ENCODE measurements around the gene FAH. TPM values are rescaled to one million over a fixed set of nuclear protein-coding genes. Genes with fewer than 3 reads are reported as not detected.
A peak's percentile ranks its signal among the peaks of the same experiment; 100 is the strongest.

FAH gene
- total and polyA plus RNA-seq, 2 experiments from 2014 or later = 16.3 to 20.3 TPM

GRCh38 chr15:80202641-80203360 is 50.0 kb downstream of the FAH start (continued):
- no peak for TF ChIP-seq REST (IDR thresholded peaks at IDR 0.05; ENCODE audit: unreplicated experiment)

- H4K20me1 ChIP-seq (replicated peaks; ENCODE audit: insufficient read depth) = no peaks in the 10 kb centered on the region
These were observed 50.6 kb downstream of the FAH start for GRCh38 chr15:80203361-80203885.

GRCh38 chr15:80204231-80204630 is 51.4 kb downstream of the FAH start:
- no peak overlapping the region for H3K27ac Mint-ChIP-seq
- H3K36me3 Mint-ChIP-seq (ENCODE audit: low read depth) = no peaks in the 10 kb centered on the region
- no peak for ATAC-seq
- peaks cover 23% of the 10 kb centered on the region for H3K4me1 Mint-ChIP-seq
- Histone ChIP-seq H3K4me2 (no peak overlapping the region), H4K20me1 (replicated peaks; ENCODE audit: insufficient read depth) (no peaks in the 10 kb centered on the region), H3K27me3 (ENCODE audit: insufficient read depth) (no peaks in the 10 kb centered on the region), H2AFZ (no peak overlapping the region), H3K9me2 (ENCODE audit: insufficient read depth) (no peaks in the 10 kb centered on the region), H3K36me3 (ENCODE audit: insufficient read depth) (no peaks in the 10 kb centered on the region), H3K4me3 (no peak overlapping the region), H3K79me2 (replicated peaks; ENCODE audit: insufficient read depth) (no peaks in the 10 kb centered on the region), H3F3A (replicated peaks; ENCODE audit: low read depth) (no peaks in the 10 kb centered on the region), H3K4me1 (ENCODE audit: insufficient read depth) (peaks cover 6% of the 10 kb centered on the region; the same call in 1 of the 2 replicates), H3K27ac (ENCODE audit: low read depth) (no peak overlapping the region)
- no peaks in the 10 kb centered on the region for H3K9me3 Mint-ChIP-seq
- no peak for DNase-seq (ENCODE audit: low spot score)
- H3K27me3 Mint-ChIP-seq (ENCODE audit: insufficient read depth, low read depth, poor library complexity) = peaks cover 4% of the 10 kb centered on the region
- no peak overlapping the region for H3K4me3 Mint-ChIP-seq
- no peak for TF ChIP-seq EZH2 (IDR thresholded peaks at IDR 0.05; ENCODE audit: low read depth, unreplicated experiment)

More at GRCh38 chr15:80203361-80203885, 50.6 kb downstream of the FAH start:
- peak; percentile 53 for ATAC-seq
- H3K4me1 Mint-ChIP-seq = peaks cover 29% of the 10 kb centered on the region
- TF ChIP-seq CTCF (conservative IDR thresholded peaks at IDR 0.05; ENCODE audit: low read depth in 2 of 2) = peak; percentile 28 to 58
- no peak for TF ChIP-seq ZNF331 (CRISPR knock-in tag; IDR thresholded peaks at IDR 0.05; ENCODE audit: low read depth)
- Histone ChIP-seq H2AFZ (no peak overlapping the region; the same call in 1 of the 2 replicates), H3F3A (replicated peaks; ENCODE audit: low read depth) (no peaks in the 10 kb centered on the region), H3K79me2 (replicated peaks; ENCODE audit: insufficient read depth) (no peaks in the 10 kb centered on the region), H3K4me3 (no peak overlapping the region), H3K4me2 (no peak overlapping the region), H3K9me2 (ENCODE audit: insufficient read depth) (no peaks in the 10 kb centered on the region), H3K27me3 (ENCODE audit: insufficient read depth) (no peaks in the 10 kb centered on the region), H3K36me3 (ENCODE audit: insufficient read depth) (no peaks in the 10 kb centered on the region), H3K4me1 (ENCODE audit: insufficient read depth) (peaks cover 10% of the 10 kb centered on the region; the same call in 1 of the 2 replicates), H3K27ac (ENCODE audit: low read depth) (no peak overlapping the region)
- H3K36me3 Mint-ChIP-seq (ENCODE audit: low read depth) = no peaks in the 10 kb centered on the region
- no peaks in the 10 kb centered on the region for H3K9me3 Mint-ChIP-seq
- H3K4me3 Mint-ChIP-seq = no peak overlapping the region
- peaks cover 4% of the 10 kb centered on the region for H3K27me3 Mint-ChIP-seq (ENCODE audit: insufficient read depth, low read depth, poor library complexity)
- peak; percentile 48 for DNase-seq (ENCODE audit: low spot score)
- H3K27ac Mint-ChIP-seq = no peak overlapping the region
